HG02870 (cell line): ENCODE results near the gene FAM219A.
"Not testable (repeated sequence)": the region's sequence is repeated elsewhere in the genome, so short reads cannot be mapped to it uniquely, and the experiment has no call there.

Source experiments
- ATAC-seq: cut with Tn5 transposase; IDR thresholded peaks from one replicate; pipeline ENCODE4 v1.9.1; 2021; ENCODE audit warnings: mild to moderate bottlenecking, moderate library complexity; ENCODE audit not compliant: unreplicated experiment

Gene FAM219A

DNA sequence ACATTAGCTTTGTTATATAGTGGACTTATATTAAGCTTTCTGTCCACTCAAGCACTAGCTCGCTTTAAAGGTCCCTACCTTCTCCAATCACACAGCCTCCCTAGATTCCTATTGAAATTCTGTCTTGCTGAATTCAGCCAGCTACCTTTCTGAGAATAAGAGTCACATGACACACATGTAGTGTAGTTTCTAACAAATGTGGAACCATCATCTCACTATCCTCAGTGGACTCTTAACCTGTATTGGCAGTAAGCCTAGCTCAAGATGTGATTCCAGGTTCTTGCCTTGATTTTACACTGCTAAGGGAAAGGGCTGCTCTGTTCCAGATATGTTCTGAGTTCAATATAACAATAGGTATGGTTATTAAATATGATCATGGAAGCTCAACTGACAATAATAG is 11.4 kb downstream of the FAM219A start:
- ATAC-seq = no peak

DNA sequence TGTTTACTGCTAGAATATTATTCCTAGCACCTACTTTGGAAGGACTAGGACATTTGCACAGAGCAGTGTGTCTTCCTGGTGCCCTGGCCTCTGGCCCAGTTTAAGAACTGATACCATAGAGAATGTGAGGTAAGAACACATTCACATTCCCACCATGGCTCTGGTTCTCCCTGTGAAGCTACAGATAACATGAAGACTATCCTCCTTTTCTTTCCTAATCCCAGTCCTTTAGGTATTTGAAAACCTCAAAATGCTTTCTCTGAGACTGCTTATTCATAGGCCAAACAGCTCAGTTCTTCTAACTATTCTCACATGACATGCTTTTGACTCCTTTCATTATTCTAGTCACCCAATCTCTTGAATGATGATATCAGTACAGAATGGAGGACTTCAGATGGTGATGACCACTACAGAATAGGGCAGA is 11.9 kb downstream of the FAM219A start:
- ATAC-seq = no peak

DNA sequence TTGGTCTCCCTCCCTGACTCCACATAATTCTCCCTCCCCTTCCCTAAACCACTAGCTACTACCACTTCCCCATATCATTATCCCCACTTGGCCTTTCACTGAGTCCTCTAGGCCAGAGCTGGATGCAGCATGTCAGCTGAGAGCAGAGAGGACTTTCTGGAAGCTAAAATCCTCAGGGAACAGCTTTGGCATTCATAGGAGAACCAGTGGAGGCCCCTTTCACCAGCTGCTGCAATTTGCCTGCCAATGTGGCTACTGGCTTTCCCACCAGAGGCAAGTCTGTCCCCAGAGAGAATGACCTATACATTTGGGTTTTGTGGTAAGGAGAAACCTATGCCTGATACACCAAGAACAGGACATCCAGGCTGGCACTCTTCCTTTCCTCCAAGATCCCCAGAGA is 14.4 kb downstream of the FAM219A start:
- no peak for ATAC-seq

DNA sequence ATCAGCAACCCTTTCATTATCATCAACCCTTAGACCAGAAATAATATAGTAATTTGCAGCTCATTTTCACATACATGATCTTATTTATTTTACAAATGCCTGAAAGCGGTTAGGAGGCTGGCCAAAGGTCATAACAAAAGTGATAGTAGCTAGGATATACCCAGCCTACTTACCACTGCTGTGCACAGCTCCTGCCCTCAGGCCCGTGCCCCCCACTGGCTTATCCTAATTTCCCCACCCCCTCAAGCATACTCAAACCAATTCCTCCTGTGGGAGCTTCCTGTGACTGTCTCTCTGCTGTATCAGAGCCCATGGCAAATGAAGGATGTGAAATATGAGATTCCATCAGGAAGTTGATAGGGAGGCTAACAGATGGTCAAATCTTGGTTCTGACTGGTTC is 14.8 kb downstream of the FAM219A start:
- ATAC-seq = no peak

DNA sequence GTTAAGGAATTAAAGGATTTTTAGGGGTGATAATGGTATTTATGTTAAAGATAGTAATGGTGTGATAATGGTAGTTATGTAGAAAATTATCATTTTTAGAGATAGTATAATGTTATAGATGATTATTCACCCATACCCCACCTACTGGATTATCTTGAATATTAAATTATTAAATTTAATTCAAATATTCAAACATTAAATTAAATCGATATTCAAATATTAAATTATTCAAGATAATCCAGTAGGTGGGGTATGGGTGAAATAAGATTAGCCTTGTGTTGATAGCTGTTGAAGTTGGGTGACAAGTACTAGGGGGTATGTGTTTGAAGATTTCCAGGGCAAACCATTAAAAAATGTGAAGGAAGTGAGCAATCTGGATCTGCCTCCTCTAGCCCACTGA is 15.6 kb downstream of the FAM219A start:
- ATAC-seq = no peak

DNA sequence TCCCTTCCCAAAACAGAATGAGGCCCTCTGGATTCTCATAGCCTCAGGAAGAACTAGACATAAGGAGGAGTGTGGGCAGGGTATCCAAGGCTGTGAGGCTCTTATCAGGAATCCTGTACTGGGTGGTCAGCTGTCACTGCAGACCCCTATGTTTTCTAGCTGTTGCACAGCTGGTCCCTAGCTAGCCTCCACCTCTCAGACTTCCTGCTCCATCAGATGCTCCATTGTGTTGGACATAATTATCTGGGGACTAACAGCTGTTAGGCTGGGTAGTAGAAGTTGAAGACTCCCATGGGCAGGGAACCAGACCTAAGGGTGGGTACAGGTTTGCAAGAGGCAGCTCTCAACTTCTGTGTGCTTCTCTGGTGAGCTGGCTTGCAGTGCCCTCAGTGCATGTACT is 18.4 kb downstream of the FAM219A start:
- no peak for ATAC-seq

DNA sequence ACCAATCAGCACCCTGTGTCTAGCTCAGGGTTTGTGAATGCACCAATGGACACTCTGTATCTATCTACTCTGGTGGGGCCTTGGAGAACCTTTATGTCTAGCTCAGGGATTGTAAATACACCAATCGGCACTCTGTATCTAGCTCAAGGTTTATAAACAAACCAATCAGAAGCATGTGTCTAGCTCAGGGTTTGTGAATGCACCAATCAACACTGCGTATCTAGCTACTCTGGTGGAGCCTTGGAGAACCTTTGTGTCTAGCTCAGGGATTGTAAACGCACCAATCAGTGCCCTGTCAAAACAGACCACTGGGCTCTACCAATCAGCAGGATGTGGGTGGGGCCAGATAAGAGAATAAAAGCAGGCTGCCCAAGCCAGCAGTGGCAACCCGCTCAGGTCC is 19.9 kb downstream of the FAM219A start:
- ATAC-seq = not testable (repeated sequence)

DNA sequence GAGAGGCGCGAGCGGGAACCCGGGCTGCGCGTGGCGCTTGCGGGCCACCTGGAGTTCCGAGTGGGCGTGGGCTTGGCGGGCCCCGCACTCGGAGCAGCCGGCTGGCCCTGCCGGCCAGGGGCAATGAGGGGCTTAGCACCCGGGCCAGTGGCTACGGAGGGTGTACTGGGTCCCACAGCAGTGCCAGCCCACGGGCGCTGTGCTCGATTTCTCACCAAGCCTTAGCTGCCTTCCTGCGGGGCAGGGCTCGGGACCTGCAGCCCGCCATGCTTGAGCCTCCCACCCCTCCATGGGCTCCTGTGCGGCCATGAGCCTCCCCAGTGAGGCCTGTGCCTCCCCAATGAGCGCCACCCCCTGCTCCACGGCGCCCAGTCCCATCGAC is 20.5 kb downstream of the FAM219A start:
- not testable (repeated sequence) for ATAC-seq

DNA sequence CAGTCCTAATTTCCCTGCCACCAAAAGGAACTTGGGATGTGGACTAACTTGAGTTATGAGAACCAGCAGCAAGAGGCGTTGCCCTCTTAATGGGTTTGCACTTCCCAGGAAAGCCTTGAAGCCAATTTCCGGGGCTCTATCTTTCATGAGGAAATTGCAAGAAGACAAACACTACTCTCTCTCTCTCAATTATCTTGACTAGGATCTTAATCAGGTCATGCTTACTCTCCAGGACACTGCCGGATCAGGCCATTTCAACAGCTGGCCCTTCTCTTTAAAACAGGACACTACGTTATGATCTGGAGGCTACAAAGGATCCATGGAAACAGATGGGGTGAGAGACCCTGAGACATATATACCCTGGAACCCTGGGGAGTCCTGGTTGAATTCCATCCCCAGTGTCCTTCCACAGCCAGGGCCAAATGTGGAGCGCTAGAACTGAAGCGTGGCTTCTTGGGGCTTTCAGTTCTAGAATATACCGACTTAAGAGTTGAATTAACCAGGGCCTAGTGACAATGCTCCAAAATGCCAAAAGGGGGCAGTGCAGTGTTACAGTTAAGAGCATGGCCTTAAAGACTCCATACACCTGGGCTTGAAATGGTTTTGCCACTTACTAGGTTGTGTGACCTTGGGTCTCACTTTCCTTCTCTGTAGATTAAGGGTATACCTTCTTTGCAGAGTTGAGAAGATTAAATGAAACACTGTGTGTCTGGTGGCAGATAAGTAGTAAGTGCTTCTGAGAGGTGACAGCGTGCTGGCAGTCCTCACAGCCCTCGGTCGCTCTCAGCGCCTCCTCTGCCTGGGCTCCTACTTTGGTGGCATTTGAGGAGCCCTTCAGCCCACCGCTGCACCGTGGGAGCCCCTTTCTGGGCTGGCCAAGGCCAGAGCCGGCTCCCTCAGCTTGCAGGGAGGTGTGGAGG is 21.1 kb downstream of the FAM219A start:
- no peak for ATAC-seq

DNA sequence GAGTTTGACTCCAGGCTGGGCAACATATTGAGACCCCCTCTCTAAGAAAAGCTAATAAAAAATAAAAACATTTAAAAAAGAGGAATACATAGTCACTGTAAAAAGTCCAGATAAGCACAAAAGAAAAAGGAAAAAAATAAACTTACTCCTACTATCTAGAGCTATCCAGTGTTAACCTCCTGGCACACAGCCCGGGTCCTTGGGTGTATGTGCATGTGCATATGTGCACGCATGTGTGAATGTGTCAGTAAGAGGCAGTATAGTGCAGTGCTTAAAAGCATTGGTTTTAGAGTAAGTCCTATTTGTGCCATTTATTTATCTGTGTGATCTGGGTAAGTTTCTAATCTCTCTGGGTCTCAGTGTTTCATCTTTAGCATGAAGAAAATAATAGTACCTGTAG is 26.7 kb downstream of the FAM219A start:
- no peak for ATAC-seq

DNA sequence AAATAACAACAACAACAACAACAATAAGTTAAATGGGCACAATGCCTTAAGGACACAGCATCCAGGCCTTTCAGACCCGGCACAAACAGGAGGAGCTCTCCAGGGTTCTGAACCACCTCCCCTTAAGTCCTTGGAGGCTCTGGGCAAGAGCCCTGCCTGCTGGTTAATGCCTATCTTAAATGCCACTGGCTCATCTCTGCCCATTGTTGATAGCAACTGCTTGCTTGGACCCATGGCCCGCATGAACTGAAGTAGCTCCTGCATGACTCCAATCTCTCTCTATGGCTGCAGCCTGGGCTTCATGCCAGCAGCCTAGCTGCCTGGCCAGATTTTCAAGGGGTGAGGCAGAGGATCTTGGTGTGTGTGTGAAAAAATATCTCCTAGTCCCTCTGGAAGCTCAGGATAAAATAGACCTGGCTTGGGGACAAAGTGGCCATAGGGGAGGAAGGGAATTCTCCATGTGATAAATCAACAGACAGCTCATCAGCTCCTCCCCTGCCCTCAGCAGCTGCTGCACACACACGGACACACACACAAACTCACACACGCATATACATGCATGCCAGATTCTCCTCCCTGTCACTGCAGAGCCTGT is 27.4 kb downstream of the FAM219A start:
- ATAC-seq = no peak

DNA sequence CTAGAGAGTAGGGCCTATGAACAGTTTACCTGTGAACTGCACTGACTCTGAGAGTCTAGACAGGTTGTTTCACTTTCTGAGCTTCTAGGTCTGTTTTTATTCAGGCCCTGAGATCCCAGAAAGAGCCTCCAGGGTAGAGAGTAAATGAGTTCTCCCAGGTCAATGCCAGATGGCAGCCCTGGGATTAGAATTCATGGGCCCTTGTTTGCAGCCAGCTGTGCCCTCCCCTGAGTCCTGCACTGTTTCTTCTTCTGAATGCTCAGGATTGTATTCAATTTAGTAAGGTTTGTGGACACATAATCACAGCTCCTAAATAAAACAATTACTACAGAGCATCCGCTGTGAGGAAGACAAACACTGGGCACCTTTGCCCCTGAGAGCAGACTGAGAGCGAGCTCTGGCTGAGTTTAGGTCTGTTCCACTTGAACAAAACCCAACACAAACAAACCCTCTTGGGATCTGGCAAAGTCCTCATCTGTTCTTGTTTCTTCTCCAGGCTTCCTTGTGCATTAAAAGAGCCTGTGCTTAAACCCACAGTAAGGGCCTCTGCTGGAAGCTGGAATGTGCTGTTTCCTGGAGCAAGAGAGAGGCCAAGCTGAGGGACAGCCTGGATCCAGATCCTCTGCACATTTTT is 29.9 kb downstream of the FAM219A start:
- no peak for ATAC-seq

DNA sequence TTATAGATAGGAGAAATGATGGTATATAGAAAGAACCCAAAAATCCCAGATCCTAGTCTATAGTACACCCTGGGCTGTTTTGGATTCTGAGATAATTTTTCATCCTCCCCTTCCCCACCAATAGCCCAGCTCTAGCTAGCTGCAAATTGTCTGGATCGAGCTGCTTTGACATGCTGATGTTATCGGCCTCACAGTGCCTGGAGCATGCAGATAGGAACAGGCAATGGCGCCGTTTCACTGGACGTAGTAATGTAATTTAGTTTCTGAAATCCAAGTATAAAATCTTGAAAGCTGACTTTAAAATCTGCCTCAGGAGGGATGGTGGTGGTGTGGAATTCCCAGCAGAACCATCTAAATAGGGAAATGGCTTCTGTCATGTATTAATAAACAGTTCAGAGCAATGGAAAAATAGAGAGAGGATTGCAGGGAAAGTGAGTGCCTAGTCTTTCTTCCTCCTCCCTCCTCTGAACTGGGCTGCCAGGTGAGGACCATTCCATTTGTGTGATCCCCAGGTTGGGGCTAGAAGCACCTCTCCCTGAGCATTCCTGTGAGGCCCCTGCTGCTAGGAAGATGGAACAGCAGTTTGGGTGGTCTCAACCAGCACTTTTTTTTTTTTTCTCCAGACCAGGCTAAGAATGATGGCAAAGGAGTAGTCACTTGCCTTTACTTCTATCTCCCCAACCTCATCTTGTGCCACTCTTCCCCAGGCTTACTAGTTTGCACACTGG is 31.9 kb downstream of the FAM219A start:
- ATAC-seq = no peak

DNA sequence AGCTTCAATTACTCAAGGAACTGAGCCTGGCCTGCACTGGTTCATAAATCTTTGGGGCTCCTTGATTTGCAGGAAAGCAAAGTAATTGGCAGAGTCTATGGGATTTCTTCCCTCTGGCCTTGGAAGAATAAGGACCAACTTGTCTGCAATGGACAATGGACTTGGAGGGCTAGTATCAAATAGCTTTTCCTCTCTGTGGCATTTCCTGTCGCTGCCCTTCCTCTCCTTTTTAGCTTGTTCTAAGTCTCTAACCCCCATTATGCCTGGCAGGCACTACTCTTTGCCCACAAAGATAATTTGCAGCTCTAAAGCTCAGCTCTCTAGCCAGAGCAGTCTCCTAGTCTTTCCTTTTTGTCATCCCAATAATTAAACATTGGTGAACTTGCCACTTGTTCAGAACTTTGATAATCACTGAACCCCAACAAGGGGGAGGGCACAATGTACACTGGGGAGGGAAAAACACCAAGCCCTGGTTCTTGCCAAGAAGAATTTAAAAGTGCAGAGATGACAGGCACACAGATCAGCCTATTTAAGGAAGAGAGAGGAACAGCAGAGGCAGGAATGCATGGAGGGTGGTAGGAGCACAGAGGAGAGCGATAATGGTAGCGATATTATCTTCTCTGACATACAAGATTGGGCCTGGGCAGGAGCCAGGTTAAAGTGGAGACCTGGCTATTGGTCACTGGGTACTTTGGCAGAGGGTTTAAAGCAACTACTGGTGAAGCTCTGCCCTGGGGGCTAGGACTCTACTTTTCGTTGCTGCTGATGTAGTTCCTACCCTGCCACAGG is 38.5 kb downstream of the FAM219A start:
- no peak for ATAC-seq

DNA sequence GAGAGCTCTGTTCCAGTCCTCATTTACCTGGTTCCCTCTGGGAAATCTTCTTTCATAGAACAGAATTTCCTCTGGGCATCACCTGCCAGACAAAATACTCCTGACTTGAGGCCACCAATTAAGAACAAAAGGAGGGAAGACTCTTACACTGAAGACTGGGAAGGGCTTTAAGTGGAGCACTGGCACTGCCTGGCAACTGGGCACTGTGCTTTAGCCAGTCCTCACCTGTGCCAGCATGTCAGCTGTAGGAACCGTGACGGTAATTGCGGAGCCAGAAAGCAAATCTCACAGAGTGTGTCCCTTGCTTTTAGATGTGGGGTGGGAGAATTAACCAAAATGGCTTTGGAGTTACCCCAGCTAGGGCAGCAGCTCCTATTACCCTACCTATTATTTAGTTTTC is 40.6 kb downstream of the FAM219A start:
- ATAC-seq = no peak

DNA sequence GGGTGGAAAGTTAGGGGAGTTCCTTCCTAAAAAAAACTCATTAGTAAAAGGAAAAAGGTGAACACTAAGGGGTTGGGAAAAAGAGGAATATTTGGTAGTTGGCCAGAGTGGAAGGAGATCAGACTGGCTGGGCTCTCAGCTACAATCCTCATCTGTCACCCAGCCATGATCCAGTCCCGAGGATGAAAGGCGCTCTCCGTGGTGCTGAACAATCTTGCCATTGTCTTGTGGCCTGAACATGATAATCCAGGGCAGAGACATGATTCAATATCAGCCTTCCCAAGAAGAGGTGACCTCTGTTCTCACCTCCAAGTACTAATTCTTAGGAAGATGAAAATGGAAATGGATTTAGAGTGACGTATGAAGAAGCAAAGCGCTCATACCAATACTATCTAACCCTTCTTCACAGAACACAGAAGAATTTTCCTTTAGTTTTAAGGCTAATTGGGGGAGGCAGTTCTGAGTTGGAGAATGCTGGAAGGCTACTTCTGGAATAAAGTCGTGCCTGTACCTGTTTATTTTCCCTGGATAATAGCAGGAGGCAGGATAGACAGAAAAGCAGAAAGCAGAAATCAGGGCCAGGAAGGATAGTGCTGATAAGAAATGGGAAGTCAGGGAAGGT is 45.0 kb downstream of the FAM219A start:
- ATAC-seq = no peak

DNA sequence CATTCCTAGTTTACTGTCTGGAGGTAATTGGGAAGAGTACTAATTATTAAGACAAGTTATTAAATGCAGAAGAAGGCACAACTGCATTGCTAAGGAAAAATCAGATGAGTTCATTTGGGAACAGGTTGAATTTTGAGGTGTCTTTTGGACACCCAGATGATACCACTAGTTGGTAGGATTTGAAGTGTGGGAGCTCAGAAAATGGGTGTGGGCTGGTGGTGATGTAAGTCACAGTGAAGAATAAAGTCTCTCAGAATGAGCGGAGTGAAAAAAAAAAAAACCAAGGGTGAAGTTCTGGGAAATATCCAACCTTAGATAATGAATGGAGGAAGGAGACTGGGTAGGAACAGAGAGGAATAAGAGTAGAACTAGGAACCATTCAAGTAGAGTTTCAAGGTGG is 46.0 kb downstream of the FAM219A start:
- no peak for ATAC-seq

DNA sequence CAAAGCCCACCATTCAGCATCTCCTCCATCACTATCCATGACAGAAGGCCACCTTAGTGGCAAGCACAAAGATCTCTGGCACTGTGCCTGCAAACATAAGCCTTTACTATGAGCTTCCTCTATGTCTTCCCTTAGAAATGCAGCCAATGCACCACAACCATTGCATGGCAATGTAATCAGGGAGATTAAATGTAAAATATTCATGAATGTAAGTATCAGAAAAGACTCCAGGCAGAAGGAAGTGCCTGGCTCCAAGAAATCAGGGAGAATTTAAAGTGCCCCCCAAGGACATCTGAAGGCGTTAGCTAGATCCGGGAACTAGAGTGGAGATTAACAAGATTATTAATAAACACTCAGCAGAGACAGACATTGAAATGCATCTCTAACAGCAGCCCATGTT is 49.2 kb downstream of the FAM219A start:
- ATAC-seq = no peak

DNA sequence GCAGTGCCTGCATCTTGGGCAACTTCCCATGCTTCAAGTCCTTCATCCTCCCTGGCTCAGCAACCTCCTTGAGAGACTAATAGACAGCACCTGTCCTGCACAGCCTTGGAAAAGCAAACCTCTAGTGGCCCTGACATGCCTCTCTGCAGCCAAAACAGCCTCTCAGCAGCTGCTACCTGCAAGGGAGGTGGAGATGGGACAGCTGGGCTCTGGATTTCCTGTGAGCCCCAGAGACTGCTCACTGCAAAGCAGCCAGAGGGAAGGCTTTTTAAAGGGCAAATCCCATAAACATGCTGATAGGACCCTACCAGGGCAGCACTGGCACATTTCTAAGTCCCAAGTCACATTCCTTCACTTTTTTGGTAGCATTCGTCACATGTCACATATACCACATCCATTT is 50.2 kb downstream of the FAM219A start:
- ATAC-seq = no peak

DNA sequence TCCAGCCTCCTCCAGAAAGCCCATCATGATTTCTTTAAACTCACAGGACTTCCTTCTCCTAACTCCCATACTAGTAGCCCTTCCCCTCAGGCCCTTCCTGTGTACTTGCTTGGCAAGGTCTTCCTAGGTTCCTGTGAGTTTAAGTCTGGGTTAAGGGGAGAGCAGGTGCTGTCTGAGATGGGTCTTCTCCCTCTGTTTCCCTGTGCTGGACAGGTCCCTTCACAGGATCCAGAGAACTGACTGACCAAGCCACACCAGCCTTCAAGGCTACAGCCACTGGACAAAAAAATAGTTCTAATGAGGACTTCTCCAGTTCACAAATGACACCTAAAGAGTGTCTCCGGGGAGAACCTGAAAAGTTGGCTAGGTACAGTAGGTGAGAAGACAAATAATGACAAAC is 52.2 kb downstream of the FAM219A start:
- ATAC-seq = no peak
